EH (cell line): ENCODE measurements around the gene DSCAML1.
A peak's percentile ranks its signal among the peaks of the same experiment; 100 is the strongest.
"Not testable (repeated sequence)": the region's sequence is repeated elsewhere in the genome, so short reads cannot be mapped to it uniquely, and the experiment has no call there.

ENCODE experiments used
- DNase-seq: peaks from one replicate; pipeline ENCODE4 v3.0.0-alpha.2; 2015; ENCODE audit warnings: low read depth

Gene DSCAML1

GRCh38 chr11:117409511-117409910 lies 387.5 kb downstream of the DSCAML1 start:
- no peak for DNase-seq

- no peak for DNase-seq
Measured at GRCh38 chr11:117408356-117408755, 388.7 kb downstream of the DSCAML1 start.

- no peak for DNase-seq
Measured at GRCh38 chr11:117407016-117407415, 390.0 kb downstream of the DSCAML1 start.

- not testable (repeated sequence) for DNase-seq
Measured at GRCh38 chr11:117405898-117406297, 391.1 kb downstream of the DSCAML1 start.

GRCh38 chr11:117399100-117399840 lies 397.7 kb downstream of the DSCAML1 start:
- DNase-seq = not testable (repeated sequence)

GRCh38 chr11:117398618-117399017 lies 398.4 kb downstream of the DSCAML1 start:
- DNase-seq = not testable (repeated sequence)

GRCh38 chr11:117396970-117397369 lies 400.0 kb downstream of the DSCAML1 start:
- no peak for DNase-seq

GRCh38 chr11:117395476-117395875 lies 401.5 kb downstream of the DSCAML1 start:
- no peak for DNase-seq

- DNase-seq = no peak
Measured at GRCh38 chr11:117394221-117394925, 402.6 kb downstream of the DSCAML1 start.

- DNase-seq = no peak
Measured at GRCh38 chr11:117392979-117393378, 404.0 kb downstream of the DSCAML1 start.

GRCh38 chr11:117392001-117392690 lies 404.9 kb downstream of the DSCAML1 start:
- no peak for DNase-seq

- no peak for DNase-seq
Measured at GRCh38 chr11:117391181-117391580, 405.8 kb downstream of the DSCAML1 start.

GRCh38 chr11:117390743-117391142 lies 406.3 kb downstream of the DSCAML1 start:
- no peak for DNase-seq

GRCh38 chr11:117387992-117388755 lies 408.8 kb downstream of the DSCAML1 start:
- peak; percentile 83 for DNase-seq

GRCh38 chr11:117385906-117386305 lies 411.1 kb downstream of the DSCAML1 start:
- no peak for DNase-seq

GRCh38 chr11:117385471-117385870 lies 411.5 kb downstream of the DSCAML1 start:
- no peak for DNase-seq

GRCh38 chr11:117384045-117384444 lies 413.0 kb downstream of the DSCAML1 start:
- DNase-seq = peak; percentile 91

- no peak for DNase-seq
Measured at GRCh38 chr11:117382746-117383145, 414.3 kb downstream of the DSCAML1 start.

GRCh38 chr11:117381481-117382387 lies 415.3 kb downstream of the DSCAML1 start:
- DNase-seq = no peak

- DNase-seq = no peak
Measured at GRCh38 chr11:117380676-117381075, 416.3 kb downstream of the DSCAML1 start.
